T-helper 1 cell treated with Interleukin-12 subunit alpha and Interleukin-12 subunit beta and Interleukin-4 antibody, amounts not matched to agents 30 ng/mL and 1 ng/mL, for 36 hours (primary cell): ENCODE measurements around the gene GULP1. TPM values are rescaled to one million over a fixed set of nuclear protein-coding genes. Genes with fewer than 3 reads are reported as not detected.

Experiments used
- intact Hi-C: fragments of 100-400 bp; cut with micrococcal nuclease; formaldehyde crosslinking; loops from one replicate; pipeline ENCODE4 v1.15.1; 2024
- total RNA-seq: library from RNA; stranded (reverse); gene quantifications from 2 replicates; pipeline ENCODE4 v1.2.3, GENCODE V29; 2022

Gene GULP1
- total RNA-seq, 1 donor from 2014 or later = not detected

DNA sequence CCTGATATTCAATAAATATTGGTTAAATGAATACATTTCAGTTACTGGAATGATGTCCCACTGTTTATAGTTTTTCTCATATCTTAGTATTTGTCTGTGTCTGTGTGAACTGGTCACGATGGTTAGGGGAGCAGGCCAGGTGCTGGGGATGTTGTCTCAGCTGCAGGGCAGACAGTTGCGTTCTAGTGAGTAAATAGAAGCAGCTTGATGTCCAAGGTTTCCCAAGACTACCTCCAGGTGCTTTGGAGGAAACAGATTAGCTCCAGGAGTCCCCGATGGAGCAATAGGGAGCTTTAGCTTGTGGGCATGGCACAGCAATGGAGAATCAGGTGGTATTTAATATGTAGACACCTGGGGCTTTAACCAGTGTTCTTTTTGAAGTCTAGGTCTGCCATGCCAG is 75.5 kb downstream of the GULP1 start:
- intact Hi-C loops = no loop called here

DNA sequence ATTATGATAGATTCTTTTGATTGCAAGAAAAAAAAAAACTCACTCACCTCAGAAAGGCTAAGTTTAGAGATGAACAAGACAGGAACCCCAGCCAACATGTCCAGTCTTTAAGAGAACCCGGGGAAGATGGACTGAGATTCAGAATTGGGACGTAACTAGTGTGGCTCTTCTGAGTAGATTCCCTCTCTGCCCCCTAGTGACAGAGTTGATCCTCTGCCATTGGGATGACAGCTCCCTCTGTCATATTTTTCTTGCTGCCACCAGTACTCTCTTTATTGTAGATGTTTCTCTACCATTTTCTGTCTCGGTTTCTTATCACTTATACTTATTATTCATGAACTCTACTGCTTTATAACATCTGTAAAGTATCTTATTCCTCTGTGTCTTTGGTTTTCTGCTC is 77.7 kb downstream of the GULP1 start:
- intact Hi-C loops = loop anchor here (1.0 kb wide), 1 partner anchor 788 kb away; no protein-coding TSS in a partner anchor

DNA sequence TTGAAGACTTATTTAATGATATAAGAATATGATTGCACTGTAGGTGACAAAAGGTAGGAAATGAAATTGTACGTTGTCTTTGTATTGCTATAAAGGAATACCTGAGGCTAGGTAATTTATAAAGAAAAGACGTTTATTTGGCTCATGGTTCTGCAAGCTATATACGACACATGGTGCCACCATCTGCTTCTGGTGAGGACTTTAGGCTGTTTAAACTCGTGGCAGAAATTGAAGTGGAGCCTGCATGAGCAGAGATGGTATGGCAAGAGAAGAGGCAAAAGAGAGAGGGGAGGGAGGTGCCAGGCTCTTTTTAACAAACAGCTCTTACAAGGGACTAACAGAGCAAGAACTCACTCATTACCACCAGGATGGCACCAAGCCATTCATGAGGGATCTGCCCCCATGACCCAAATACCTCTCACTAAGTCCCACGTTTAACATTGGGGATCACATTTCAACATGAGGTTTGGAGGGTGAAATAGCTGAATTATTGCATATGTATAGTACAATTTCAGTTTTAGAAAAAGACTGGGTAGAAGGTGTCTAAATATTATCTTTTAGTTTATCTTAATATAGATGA is 86.8 kb downstream of the GULP1 start:
- intact Hi-C loops = no loop called here

DNA sequence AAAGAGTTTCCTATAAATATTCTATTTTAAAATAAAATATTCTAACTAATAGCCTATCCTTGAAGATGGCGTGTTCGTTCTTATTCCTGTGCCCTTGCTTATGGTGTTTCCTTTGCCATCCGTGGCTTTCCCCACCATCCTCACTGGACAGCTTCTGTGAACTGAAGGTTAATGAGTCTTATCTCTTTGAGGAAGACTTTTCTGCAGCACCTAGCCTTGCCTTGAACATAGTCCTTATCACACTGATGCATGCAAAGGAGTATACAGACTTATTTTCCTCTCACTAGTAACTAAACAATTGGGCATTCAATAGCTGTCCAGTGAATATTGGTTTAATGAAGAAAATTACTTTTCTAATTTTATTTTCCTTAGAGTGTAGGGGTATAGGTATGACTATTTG is 88.1 kb downstream of the GULP1 start:
- intact Hi-C loops = no loop called here

DNA sequence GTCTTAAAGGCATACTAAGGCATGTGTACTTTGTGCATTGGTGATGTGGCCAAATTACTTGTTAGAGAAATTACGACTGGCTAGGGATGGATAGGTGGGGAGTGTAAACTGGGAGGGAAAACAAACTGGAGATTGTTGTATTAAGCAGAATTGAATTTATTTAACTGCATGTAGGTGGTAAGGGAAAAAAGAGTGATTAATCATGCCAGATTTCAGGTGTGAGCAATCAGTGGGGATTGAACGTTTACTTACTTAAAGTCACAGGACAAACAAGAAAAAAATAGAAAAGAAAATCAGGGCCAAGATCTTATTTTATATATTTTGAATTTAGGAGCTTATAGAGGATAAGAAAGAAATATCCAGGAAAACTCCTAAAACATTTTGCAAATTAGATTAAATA is 88.6 kb downstream of the GULP1 start:
- intact Hi-C loops = no loop called here

DNA sequence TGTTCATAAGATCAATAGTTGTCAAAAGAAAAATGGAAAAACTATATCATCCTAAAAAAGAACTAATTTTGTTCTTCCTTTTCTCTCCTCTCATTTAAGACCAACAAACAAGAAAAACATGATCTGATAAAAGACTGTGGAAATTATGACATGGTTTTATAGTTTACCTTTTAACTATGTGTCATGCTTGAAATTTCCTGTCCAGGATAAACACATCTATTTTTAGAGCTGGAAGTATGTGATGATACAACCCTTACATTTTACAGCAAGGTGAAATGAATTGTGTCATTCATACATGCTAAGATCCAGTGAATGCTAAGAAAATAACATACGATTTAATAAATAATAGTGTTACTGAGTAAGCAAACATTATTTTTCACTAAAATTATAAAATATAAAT is 89.9 kb downstream of the GULP1 start:
- intact Hi-C loops = no loop called here

DNA sequence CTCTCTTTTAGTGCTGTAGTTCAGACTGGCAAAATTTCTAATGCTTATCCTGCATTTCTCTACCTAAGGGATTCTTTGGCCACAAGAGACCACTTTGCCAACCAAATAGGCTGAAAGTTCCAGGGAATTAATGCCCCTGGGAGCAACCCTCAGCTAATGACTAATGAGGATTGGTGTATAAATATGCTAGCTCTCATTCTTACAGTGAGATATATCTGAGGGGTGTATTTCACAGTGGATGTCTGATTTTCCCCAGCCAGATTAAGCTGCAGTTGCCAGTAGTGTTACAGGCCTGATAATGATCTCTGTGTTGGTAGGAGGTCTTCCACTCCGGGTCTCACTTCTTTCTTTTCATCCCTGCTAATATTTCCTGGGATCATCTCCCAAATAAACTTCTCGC is 90.4 kb downstream of the GULP1 start:
- intact Hi-C loops = no loop called here

DNA sequence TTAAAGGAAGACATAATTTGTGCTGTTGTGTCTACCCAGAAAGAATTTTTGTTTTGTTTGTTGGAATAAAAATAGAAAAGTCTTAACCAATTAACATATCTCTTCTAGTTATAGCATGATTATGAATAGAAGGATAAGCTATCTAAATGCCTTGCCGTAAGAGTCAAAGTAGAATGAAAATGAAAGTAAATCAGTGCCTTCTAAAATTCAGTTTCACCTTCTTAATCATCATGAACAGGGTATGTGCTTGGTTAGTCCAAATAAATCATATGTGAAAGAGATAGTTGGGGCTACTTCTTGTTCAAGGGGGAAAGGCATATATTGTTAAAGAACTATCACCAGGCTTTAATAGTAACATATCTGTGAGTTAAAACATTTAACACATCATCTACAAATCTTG is 91.5 kb downstream of the GULP1 start:
- intact Hi-C loops = no loop called here

DNA sequence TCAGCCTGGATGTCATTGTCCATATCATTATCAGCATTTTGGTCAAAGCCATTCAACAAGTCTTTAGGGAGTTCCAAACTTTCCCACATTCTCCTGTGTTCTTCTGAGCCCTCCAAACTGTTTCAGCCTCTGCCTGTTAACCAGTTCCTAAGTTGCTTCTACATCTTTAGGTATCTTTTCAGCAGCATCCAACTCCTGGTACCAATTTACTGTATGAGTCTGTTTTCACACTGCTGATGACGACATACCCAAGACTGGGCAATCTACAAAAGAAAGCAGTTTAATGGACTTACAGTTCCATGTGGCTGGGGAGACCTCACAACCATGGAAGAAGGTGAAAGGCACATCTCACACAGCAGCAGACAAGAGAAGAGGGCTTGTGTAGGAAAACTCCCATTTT is 94.2 kb downstream of the GULP1 start:
- intact Hi-C loops = no loop called here

DNA sequence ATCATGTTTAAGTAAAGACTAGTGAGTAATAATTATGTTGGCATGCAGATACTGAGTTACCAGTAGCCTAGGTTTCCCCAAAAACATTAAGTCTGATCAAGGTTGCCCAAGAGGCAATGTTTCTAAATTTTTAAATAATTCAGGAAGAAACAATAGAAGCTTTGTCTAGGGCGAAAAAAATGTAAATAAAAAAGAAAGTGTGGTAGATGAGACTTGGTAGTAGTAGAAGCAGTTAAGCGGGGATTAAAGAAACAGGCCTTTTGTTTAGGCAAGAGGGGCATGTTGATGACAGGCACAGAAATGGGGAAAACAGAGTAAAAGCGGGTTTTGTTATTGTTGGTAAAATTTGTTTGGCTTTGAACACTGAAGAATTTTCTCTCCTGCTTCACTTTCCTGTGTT is 97.2 kb downstream of the GULP1 start:
- intact Hi-C loops = no loop called here

DNA sequence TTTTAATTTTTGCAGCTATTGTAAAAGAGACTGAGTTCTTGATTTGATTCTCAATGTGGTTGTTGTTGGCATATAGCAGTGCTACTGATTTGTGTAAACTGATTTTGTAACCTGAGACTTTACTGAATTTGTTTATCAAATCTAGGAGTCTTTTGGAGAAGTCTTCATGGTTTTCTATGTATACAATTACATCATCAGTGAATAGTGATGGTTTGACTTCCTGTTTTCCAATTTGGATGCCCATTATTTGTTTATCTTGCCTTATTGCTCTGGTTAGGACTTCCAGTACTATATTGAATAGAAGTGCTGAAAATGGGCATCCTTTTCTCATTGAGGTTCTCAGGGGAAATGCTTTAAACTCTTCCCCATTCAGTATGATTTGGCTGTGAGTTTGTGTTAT is 99.7 kb downstream of the GULP1 start:
- intact Hi-C loops = no loop called here

DNA sequence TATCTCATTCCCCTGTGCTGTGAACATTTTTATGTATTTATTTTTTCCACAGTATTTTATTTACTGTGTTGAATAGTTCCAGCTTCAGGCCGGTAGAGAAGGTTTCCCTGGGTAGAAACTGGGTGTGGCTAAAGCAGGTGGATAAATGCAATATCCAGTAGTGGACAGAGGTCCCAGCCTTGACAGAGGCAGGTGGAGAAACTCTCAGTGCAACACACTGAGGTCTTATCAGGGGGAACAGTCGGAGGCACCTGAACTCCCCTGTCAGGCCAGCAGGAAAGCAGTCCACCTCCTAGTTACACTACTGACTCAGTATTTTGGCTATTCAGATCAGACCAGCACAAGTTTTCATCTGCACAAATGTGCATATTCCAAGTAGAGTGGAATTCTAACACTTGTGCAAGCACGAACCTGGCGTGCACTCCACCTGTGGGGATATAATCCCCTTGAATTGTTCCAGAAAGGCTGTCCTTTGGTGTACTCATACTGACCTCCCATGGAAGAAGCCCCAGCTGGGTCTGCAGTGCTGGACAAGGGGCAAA is 103.3 kb downstream of the GULP1 start:
- intact Hi-C loops = no loop called here

DNA sequence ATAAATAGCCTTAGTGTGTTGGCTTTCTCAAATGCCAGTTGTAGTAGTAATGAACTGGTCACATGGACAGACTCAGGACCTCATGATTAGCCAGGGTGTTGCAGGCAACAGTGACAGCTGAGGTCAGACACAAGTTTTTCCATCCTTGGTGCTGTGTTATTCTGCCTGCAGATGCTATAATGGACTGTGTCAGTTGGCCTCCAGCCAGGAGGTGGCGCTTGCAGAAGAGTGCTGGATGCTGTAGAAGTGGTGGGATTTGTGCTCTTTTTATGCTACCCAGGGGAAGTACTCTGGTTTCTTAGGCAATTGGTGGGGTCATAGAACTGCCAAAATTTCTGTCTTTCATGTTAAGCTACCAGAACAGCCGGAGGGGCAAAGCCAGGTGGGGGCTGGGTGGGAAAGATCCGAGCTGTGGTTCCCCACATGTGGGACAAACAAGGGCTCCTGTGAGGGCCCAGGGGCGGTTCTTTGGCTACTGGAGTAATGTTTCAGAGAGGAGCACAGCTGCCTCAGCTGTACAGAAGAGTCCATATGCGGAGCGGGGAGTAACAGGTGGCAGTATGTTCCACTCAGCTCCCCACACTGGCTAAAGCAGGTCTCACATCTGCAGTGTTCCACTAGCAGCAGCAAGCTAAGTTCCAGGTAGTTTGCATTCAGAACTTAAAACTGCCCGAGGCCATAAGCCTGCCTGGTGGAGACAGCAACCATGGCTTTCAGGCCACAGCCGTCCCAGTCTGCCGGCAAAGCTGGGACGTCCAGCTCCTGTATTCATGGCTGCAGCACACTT is 104.4 kb downstream of the GULP1 start:
- intact Hi-C loops = no loop called here

DNA sequence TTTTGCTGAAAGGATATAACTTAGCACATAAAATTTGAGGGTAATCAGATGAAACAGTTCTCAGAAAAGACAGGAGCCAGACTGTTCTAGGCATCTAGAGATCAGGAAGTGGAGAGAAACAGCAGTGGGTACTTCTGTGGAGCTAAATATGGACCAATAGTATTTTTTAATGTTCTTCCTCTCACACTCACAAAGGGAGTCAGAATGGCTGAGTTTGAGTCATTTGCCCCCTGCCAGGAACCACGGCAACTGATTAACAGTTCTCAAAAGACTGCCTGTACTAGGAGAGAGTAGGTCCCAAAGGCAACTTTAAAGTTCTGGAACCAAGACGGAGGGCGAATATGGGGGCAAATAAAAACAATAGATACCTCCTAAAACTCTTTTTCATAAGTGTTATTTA is 107.5 kb downstream of the GULP1 start:
- intact Hi-C loops = no loop called here

DNA sequence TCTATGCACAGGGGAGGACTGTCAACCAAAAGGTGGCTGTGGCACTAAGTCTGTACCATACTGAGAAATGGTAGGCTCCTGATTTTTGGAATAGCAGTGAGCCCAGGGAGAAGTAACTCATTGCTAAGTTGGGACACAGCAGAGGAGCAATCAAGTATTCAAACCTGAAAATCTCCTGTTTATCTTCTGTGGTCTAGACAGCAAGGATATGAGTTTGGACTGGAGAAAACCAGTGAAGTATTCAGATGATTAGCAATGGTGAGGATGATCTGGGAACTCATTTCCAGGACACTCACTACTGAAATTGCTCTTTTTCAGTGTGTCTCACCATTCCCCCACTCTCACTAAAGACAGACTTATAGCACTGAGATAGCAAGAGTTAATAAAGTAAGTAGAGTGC is 112.0 kb downstream of the GULP1 start:
- intact Hi-C loops = no loop called here

DNA sequence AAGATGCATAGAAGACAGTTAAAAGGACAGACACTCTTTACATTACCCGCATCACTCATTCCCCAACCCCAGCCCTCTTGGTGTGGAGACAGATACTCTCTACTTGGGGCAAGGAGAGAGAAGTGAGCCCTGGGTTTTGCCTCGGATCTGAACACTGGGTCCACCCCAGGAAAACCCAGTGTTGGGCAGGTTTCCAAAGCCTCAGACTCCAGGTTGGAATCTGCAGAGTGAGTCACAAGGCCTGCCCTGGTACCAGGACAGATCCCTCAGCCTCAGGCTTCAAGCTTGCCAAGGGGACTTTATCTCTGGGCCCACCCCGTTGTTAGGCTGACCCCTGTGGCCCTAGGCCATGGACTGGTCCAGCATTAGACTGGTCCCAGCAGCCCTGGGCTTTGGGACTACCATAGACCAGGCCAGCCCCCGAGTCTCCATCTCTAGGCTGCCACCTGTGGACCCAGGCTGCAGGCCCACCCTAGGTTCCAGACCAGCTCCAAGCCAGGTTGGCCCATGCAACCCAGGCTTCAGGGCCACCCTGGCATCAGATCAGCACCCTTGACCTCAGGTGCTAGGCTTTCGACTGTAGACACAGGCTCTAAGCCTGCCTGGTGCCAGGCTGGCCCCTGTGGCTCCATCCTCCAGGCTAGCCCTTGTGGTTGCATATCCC is 112.8 kb downstream of the GULP1 start:
- intact Hi-C loops = no loop called here

DNA sequence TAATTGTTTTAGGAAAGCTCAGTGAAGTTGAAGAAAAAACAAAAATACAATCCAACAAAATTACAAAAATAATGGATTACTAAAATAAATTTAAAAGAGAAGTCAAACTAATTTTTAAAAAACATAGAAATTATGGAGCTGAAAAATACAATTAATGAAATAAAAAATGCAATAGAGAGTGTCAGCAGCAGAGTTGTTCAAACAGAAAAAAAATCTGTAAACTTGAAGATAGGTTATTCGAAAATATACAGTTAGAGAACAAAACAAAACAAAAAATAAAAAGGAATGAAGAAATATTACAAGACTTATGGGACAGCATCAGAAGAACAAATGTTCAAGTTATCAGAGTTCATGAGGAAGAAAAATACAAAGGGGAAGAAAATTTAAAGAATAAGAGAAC is 114.7 kb downstream of the GULP1 start:
- intact Hi-C loops = no loop called here

DNA sequence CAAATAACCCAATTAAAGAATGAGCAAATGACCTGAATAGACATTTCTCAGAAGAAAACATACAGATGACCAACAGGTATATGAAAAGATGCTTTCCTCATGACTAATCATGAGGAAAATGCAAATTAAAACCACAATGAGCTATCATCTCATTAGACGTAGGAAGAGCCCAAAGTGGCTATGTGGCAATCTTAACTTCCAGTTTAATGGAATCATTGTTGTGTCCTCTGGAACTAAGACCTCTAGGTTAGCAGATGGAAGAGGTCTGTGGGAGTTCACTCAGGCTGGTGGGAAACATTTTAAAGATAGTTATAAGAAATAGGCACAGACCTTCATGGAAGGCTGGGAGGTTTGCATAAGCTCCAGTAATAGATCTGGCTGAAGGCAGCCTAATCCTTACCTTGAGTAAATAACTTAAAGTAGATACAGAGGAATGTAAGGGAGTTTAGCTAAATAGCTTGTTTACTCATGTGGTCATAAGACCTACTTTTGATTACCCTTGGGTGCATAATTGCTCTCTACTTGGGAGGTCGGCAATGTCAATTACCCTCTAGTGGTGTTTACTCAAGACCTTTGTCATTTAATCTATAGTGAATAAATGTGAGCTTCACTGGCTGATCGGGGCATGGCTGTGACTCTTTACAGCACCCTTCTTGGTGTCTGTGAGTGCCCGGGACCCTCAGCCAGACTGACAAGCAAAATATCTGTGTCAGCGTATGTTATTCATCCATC is 119.0 kb downstream of the GULP1 start:
- intact Hi-C loops = no loop called here

DNA sequence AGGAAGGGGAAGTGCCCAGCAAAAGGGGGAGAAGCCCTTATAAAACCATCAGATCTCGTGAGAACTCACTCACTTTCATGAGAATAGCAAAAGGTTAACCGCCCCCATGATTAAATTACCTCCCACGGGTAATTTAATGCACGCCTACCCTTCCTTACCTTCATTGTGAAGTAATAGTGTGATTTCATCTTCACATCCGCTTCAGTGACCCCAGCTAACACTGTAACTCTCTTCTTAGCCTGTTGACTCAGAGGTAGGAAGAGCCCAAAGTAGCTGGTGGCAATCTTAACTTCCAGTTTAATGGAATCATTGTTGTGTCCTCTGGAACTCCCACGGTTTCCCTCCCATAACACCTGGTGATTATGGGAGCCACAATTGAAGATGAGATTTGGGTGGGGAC is 120.5 kb downstream of the GULP1 start:
- intact Hi-C loops = no loop called here

DNA sequence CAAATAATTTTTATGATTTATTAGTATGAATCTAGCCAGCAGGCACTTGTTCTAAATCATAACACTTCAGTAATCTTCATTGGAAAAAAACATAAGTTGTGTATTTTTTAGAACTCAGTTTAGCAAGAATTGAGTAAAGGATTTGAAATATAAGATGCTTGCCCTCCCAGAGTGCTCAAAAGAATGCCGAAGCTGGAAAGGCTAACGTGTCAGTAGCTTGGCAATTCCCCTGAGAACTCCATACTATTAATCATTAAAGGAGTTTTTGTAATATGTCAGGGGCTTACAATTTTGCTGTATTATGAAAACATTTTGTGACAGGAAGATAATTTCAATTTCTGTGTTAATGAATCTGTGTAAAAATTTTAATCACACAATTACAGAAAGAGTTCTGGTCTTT is 122.7 kb downstream of the GULP1 start:
- intact Hi-C loops = no loop called here

DNA sequence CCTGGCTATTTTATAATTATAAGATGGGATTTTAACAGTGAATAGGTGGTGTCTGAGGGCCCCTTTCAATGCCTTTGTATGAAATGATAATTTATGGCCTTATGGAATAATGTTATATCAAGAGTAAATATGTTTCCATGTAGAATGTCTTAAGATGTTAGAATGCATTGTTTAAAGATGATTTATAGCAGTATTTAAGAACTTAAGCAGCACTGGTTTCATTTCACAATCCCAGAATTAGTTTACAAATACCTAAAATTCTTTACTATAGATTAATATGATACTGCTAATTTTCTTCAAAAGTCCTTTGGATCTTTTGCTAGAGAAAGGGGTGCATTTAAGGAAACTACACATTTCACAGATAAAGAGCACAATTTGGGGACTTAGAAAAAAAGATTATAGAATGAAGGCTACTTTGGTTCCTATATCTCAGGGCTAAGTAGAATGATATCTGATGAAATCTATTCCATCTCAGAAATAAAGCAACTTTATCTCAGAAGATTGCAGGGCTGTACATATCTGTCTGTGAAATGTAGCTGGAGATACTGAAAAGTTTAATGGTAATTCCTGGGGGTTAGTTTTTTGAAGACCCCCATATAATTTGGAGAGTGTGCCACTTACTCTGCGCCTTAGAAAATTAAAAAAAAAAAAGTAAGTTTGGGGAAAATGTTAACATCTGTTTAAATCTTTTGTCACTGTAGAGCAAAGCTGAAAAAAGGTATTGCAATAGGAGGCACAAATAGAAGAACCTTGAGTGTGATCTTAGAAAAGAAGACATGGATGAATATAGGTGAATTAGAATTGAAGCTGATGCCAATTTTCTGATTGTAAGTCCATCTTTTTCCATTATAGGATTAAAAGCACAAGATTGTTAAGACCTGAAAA is 123.4 kb downstream of the GULP1 start:
- intact Hi-C loops = no loop called here
